ENCODE results near the gene AUTS2.

Gene AUTS2

GRCh38 chr7:69880840-69881239 is 282.6 kb downstream of the AUTS2 start:
- DNase-seq (ENCODE audit: low spot score) (no peak), FAIRE-seq (no peak)

DNA sequence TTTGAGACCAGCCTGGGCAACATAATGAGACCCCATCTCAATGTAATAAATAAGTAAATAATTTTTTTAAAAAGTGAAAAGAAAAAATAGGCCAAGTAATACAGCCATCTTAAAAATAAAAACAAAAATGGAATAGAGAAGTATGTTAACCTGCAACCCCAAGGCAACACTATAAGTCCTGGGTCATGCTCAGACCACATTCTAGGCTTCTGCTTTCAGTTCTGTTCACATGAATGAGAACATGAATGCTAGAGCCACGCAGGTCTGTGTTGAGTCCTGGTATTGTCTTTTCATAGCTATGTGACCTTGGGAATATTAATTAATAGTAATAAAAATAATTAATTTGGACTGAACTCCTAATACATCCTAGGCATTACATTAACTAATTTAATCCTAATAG is 284.0 kb downstream of the AUTS2 start:
- DNase-seq (ENCODE audit: low spot score) (no peak), FAIRE-seq (no peak)

- DNase-seq (ENCODE audit: low spot score) (no peak), FAIRE-seq (no peak)
Observed at GRCh38 chr7:69883399-69883891, 285.2 kb downstream of the AUTS2 start.

GRCh38 chr7:69885431-69885830 is 287.2 kb downstream of the AUTS2 start:
- FAIRE-seq (no peak), DNase-seq (ENCODE audit: low spot score) (no peak)

- no peak for DNase-seq (ENCODE audit: low spot score)
- FAIRE-seq = no peak
Observed at GRCh38 chr7:69889338-69889975, 291.2 kb downstream of the AUTS2 start.

DNA sequence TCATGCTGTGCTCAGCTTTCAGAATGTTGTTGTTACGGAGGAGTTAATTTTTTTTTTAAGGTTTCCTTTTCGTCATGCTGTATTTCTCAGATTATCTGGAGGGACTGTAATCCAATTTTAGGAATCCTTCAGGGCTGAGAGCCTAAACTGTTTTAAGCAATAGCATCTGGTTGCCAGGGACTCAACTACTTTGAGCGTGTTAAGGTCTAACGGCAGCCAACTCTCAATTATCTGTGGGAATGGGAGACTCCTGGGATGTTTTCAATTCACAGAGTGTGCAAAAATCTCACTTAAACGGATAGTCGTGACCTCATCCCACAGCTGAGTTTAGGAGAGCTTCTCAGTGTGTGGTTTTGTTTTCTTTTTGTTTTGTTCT is 291.7 kb downstream of the AUTS2 start:
- DNase-seq (ENCODE audit: low spot score) = no peak
- FAIRE-seq = no peak

- DNase-seq (ENCODE audit: low spot score) (no peak), FAIRE-seq (no peak)
Observed at GRCh38 chr7:69892790-69893189, 294.5 kb downstream of the AUTS2 start.

GRCh38 chr7:69893906-69894305 is 295.6 kb downstream of the AUTS2 start:
- DNase-seq (ENCODE audit: low spot score) = no peak

GRCh38 chr7:69895446-69895845 is 297.2 kb downstream of the AUTS2 start:
- FAIRE-seq (no peak), DNase-seq (ENCODE audit: low spot score) (no peak)

More at GRCh38 chr7:69893906-69894305, 295.6 kb downstream of the AUTS2 start:
- no peak for FAIRE-seq

GRCh38 chr7:69896121-69896520 is 297.8 kb downstream of the AUTS2 start:
- no peak for FAIRE-seq
- no peak for DNase-seq (ENCODE audit: low spot score)

- FAIRE-seq (no peak), DNase-seq (ENCODE audit: low spot score) (no peak)
Observed at GRCh38 chr7:69898189-69898588, 299.9 kb downstream of the AUTS2 start.

- no peak for DNase-seq (ENCODE audit: low spot score)
- FAIRE-seq = no peak
Observed at GRCh38 chr7:69903410-69903809, 305.1 kb downstream of the AUTS2 start.

- FAIRE-seq (no peak), DNase-seq (ENCODE audit: low spot score) (no peak)
Observed at GRCh38 chr7:69906283-69906995, 308.2 kb downstream of the AUTS2 start.

DNA sequence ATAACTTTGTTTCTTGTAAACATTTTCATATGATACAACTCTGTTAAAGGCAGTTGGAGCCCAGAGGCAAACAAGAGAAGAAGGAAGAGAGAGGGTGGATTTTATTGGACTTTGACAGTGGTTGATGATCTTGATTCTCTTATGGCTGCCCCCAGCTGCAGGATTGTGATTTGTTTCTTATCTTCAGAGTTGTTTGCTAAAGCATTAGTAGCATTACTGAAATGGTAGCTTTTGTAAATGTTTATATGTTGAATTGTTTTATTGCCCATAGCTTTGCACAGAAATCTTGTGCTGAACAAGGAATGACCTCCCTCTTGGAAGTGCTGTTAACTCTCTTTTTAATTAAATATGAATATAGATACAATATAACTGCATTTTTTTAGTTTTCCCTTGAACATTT is 309.4 kb downstream of the AUTS2 start:
- FAIRE-seq (no peak), DNase-seq (ENCODE audit: low spot score) (no peak)

GRCh38 chr7:69908454-69908853 is 310.2 kb downstream of the AUTS2 start:
- no peak for FAIRE-seq
- DNase-seq (ENCODE audit: low spot score) = no peak

GRCh38 chr7:69910150-69910549 is 311.9 kb downstream of the AUTS2 start:
- FAIRE-seq (no peak), DNase-seq (ENCODE audit: low spot score) (no peak)

DNA sequence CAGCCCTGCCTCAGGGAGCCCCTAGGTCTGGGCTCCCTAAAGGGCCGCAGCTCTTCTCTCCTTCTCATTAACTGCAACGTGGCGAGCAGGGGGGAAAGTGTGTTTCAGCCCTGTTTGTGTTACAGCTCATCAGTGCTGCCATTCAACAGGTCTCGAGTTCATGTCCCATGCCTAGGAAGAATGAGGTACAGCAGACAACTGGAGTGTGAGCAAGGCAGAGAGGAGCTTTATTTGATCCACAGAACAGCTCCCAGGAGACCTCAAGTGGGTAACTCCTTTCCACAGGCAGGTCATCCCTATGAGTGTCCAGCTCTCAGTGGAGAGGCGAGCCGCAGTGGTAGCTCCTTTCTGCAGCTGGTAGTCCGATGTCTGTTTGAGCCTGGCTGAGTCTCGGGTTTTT is 313.1 kb downstream of the AUTS2 start:
- DNase-seq (ENCODE audit: low spot score) (no peak), FAIRE-seq (no peak)

DNA sequence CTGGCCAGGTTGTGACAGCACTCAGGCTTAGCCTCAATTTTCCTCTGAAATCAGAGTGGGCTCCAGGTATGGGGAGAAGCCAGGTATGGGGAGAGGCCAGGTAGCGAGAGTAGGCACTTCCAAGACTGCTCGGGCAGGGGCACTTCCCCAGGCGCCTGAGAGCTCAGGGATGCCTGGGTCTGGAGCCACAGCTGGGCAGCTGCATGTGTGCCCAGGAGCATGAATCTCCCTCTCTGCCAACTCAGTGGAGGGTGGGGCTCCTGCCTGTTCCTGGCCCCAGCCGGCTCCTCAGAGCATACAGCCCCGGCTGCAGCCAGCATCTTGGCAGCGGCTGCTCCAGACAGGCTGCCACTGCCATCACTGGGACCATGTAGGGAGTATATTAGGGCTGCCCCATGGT is 313.9 kb downstream of the AUTS2 start:
- FAIRE-seq (no peak), DNase-seq (ENCODE audit: low spot score) (no peak)

GRCh38 chr7:69912846-69913245 is 314.6 kb downstream of the AUTS2 start:
- no peak for DNase-seq (ENCODE audit: low spot score)
- FAIRE-seq = no peak

DNA sequence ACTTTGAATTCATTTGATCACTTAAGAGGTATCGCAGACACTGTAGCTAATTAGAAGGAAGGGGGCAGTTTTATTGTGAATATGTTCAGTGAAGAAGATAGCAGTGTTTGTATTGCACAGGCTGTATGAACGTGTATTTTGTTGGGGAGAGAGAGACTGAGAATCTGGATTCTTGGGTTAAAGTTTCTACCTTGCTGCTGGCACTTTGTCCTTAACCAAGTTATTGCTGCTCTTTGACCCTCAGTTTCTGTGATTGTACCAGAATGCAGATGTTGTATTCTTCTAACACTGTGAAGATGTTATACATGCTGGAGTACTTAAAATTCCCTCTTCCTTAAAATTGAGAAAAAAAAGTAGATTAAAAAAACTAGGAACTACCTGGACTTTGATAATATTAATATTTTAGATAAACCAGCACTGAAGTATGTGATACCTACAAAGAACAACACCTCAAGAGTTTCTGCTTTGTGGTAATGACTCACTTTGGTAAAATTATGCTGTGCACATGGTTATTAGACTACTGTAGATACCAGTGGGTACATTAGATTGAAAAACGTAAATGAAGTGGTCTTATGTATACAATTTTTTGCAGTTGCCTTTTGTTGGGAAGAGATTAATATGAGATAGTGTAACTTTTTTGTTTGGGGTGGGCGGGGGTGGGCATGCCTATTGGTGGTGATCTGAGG is 321.3 kb downstream of the AUTS2 start:
- DNase-seq (ENCODE audit: low spot score) (no peak), FAIRE-seq (no peak)

GRCh38 chr7:69920797-69921196 is 322.5 kb downstream of the AUTS2 start:
- FAIRE-seq (no peak), DNase-seq (ENCODE audit: low spot score) (no peak)

DNA sequence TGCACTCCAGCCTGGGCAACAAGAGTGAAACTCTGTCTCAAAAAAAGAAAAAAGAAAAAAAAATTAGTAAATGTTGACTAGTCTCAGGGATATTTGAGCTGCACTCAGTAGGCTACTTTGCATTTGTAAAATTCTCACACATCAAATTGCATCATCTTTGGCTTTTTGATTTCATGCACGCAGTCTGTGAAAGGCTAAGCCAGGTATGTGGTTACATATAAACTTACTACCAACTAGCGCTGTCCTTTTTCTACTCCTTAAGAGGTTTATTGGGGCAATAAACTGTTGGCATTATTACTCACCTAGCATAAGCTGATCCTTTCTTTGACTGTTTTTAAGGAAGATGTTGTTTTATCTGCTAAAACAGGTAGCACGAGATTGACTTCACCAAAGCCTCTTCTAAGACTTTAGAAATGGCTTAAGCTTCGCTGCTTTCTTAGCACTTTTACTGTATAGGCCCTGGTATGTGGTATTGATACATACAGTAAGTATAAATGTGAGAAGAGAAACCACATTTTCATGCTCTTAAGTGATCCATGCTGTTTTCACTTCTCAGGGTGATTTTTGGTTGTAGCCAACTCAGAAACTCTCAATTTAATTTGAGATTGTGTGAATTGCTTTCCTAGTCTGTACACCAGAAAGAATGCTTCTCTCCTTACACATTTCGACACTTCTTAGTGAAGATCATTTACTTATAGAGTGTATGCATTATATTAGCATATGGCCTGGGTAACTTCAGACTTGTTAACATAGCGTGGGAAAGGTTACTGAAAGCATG is 323.9 kb downstream of the AUTS2 start:
- FAIRE-seq (no peak), DNase-seq (ENCODE audit: low spot score) (no peak)
